ENCODE results near the gene APEH. TPM values are rescaled to one million over a fixed set of nuclear protein-coding genes. Genes with fewer than 3 reads are reported as not detected.

Gene APEH
- total RNA-seq, 2 donors from 2014 or later: 57.6 to 108 TPM

DNA sequence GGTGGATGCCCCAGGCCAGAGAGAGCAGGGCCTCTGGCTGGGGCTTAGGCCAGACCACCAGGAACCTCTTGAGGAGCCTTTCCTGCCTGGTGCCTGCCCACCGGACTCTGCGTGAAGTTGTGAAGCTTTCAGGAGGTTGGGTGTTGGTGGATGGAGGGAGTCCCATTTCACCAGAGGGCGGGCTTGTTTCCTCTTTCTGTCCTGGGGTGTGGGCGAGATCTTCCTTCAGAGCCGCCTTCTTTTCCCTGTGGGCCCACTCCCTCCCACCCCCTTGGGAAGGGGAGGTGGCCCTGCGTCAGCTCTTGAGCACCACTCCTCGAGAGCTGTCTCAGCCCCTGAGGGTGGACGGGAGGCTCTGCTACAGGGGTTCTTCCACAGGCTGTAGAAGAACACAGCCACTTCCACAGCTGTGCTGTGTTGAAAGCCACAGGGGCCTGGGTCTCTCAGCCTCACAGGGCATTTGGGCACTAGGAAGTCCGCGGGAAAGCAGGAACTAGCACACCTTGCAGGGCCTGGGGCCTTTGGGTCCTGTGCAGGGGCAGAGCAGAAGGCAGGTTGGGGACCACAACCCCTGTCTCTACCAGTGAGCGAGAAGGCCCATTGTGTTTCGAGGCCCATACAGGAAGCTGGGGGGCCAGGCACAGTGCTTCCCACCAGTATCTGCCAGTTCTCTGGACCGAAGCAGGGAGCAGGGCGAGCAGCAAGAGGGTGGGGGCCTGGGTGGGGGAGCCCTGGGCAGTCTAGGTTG is 43.2 kb downstream of the APEH start:
- no peak overlapping the region for H3K27ac ChIP-seq
- no peak overlapping the region for H3K4me3 ChIP-seq
- H3K9me3 ChIP-seq: no peaks in the 10 kb centered on the region
- H3K27me3 ChIP-seq (replicated peaks; ENCODE audit: insufficient read depth): no peaks in the 10 kb centered on the region
- ATAC-seq (ENCODE audit: insufficient number of reproducible peaks, low FRiP score, low read depth) (no peak), DNase-seq (ENCODE audit: low spot score) (no peak)
- H3K4me1 ChIP-seq (ENCODE audit: control insufficient read depth in 1 of 2, low read depth in 2 of 2): peaks cover 8 to 20% of the 10 kb centered on the region in 2 donors
- TF ChIP-seq, protein P1, sequence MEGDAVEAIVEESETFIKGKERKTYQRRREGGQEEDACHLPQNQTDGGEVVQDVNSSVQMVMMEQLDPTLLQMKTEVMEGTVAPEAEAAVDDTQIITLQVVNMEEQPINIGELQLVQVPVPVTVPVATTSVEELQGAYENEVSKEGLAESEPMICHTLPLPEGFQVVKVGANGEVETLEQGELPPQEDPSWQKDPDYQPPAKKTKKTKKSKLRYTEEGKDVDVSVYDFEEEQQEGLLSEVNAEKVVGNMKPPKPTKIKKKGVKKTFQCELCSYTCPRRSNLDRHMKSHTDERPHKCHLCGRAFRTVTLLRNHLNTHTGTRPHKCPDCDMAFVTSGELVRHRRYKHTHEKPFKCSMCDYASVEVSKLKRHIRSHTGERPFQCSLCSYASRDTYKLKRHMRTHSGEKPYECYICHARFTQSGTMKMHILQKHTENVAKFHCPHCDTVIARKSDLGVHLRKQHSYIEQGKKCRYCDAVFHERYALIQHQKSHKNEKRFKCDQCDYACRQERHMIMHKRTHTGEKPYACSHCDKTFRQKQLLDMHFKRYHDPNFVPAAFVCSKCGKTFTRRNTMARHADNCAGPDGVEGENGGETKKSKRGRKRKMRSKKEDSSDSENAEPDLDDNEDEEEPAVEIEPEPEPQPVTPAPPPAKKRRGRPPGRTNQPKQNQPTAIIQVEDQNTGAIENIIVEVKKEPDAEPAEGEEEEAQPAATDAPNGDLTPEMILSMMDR (IDR thresholded peaks at IDR 0.05): no peak
- H3K36me3 ChIP-seq: peaks cover 23% of the 10 kb centered on the region

DNA sequence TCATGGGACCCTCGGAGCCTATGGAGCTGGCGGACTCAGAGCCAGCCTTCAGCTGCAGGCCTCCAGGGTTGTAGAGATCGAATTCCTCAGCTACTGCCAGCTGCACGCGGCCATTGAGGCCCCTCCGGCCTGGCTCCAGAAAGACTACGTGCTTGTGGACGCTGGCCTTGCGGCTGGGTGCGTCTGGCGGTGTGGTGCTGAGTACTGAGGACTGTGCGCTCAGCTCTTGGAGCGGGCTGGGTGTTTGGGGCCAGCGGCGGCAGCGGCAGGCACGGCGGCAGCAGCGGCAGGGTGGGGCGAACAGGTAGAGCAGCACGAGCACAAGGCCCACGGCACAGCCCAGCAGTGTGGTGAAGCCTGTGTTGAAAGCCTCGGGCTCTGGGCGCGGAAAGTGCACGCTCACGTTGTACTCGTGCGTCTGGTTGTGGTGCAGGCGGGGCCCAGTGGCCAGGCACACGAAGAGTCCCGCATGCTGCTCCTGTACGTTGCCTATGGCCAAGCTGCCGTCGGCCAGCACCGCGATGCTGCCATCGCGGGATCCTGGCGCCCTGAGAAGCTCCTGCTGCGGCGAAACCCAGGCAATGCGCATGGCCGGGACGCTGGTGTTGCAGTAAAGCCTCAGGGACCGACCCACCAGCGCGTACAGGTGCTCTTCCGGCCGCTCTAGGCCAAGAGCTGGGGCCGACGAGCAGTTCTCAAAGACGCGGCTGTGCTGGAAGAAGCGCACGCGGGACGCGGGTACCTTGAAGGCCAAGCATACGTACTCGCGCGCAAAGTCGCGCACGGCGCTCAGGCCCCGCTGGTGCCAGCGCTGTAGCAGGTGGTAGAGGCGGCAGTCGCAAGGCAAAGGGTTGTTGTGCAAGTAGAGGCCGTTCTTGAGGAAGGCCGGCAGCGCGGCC is 44.1 kb downstream of the APEH start:
- Histone ChIP-seq H3K27me3 (replicated peaks; ENCODE audit: insufficient read depth) (no peaks in the 10 kb centered on the region), H3K36me3 (peaks cover 20% of the 10 kb centered on the region), H3K4me1 (ENCODE audit: control insufficient read depth in 1 of 2, low read depth in 2 of 2) (peaks cover 17 to 29% of the 10 kb centered on the region in 2 donors), H3K27ac (no peak overlapping the region), H3K9me3 (no peaks in the 10 kb centered on the region), H3K4me3 (peak overlapping the region; percentile 87)
- no peak for DNase-seq (ENCODE audit: low spot score)
- TF ChIP-seq, protein P1 (IDR thresholded peaks at IDR 0.05): no peak
- no peak for ATAC-seq (ENCODE audit: insufficient number of reproducible peaks, low FRiP score, low read depth)

DNA sequence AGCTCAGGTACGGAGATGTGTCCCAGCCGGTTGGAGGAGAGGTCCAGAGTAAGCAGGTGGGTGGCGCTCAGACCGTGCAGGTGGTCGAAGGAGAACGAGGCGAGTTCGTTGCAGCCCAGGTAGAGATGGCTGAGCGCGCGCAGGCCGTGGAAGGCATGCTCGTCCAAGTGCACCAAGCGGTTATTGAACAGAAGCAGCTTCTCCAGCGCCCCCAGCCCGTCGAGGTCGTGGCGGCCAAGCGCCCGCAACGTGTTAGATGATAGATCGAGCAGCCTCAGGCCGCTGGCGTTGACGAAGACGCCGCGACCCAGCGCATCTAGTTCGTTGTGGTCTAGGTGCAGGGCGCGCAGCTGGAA is 44.7 kb downstream of the APEH start:
- no peak for DNase-seq (ENCODE audit: low spot score)
- no peaks in the 10 kb centered on the region for H3K27me3 ChIP-seq (replicated peaks; ENCODE audit: insufficient read depth)
- H3K4me1 ChIP-seq (ENCODE audit: control insufficient read depth in 1 of 2, low read depth in 2 of 2): peaks cover 17 to 29% of the 10 kb centered on the region in 2 donors
- peaks cover 20% of the 10 kb centered on the region for H3K36me3 ChIP-seq
- no peak for ATAC-seq (ENCODE audit: insufficient number of reproducible peaks, low FRiP score, low read depth)
- H3K9me3 ChIP-seq: no peaks in the 10 kb centered on the region
- no peak overlapping the region for H3K27ac ChIP-seq
- H3K4me3 ChIP-seq: peak overlapping the region; percentile 87
- TF ChIP-seq, protein P1 (IDR thresholded peaks at IDR 0.05): no peak

DNA sequence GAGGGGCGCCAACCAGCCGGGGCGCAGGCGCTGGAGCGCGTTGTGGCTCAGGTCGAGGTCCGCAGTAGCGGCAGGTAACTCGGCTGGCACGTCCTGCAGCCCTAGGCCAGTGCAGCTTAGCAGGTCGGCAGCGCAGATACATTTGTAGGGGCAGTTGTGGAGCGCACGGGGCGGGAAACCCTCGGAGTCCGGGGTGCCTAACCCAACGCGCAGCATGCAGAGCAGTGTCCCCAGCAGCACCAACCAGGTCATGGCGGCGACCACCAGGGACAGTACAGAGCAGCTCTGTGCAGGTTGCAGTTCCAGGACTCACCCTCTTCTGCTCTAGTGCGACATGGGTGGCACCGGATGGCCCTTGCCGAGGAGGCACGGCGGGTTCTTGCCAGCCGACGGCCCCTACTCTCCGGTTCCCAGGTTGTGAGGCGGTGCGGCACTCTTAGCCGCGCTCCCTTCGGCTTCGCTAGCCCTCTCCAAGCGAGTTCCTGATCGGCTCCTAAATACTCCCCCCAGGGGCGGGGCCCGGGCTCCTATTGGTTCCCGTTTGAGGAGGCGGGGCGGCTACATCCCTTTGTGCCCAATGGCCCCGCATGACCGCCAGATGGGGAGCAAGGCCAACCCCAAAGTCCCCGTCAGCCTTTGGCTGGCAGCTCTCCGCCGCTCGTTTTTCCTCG is 45.2 kb downstream of the APEH start, which contains the start of gene AMIGO3:
TSS of gene AMIGO3 (minus strand) at position 471 of the 671 bp plus-strand sequence. CDS start at position 252, 219 bp downstream.
- peaks cover 17 to 31% of the 10 kb centered on the region in 2 donors for H3K4me1 ChIP-seq (ENCODE audit: control insufficient read depth in 1 of 2, low read depth in 2 of 2)
- no peaks in the 10 kb centered on the region for H3K9me3 ChIP-seq
- H3K36me3 ChIP-seq: peaks cover 20% of the 10 kb centered on the region
- no peaks in the 10 kb centered on the region for H3K27me3 ChIP-seq (replicated peaks; ENCODE audit: insufficient read depth)
- DNase-seq (ENCODE audit: low spot score) (peak; percentile 90), ATAC-seq (ENCODE audit: insufficient number of reproducible peaks, low FRiP score, low read depth) (peak; percentile 71)
- H3K27ac ChIP-seq: peak within 1 kb of the TSS; percentile 65 to 66
- peak within 1 kb of the TSS; percentile 87 for H3K4me3 ChIP-seq
- TF ChIP-seq, protein P1 (IDR thresholded peaks at IDR 0.05): peak; percentile 89
